Astrocyte of the spinal cord (primary cell): Measurements from ENCODE around the gene ADAMTSL1.

Source experiments
- DNase-seq: peaks from one replicate; pipeline ENCODE4 v3.0.0; 2011; ENCODE audit warnings: low read depth, low spot score
- H3K4me3 ChIP-seq: 2 replicates; pipeline ENCODE4 v1.5.1; 2011; ENCODE audit warnings: low read depth, mild to moderate bottlenecking, low read length, moderate library complexity
- in situ Hi-C: cut with HindIII; loops from 2 replicates; pipeline ENCODE4 v1.10.0; 2017; ENCODE audit warnings: low sequenced_read_pairs
- TF ChIP-seq, protein P1 (sequence below): IDR thresholded peaks from 2 replicates; pipeline ENCODE4 v1.5.1; 2012; ENCODE audit warnings: low read depth, mild to moderate bottlenecking, low read length, inconsistent platforms

ADAMTSL1 gene

DNA sequence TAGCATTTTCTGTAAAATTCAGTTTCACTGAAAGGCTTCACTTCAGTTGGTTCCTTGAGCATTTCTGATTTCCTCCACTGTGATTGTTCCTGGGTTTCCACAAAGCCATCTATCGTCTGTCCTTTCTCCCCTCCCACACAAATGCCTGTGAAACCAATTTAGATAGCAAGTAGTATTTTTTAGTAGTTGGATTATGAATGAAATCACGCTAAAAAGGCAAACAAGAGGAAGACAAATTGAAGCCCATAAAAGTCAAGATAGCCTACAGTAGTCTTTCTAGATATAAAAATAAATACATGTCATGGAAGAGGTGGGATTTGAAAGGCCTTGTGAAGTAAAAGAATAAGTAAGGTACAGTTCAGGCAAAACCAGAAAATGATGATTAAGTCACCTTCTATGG, 162.8 kb downstream of the ADAMTSL1 start:
- TF ChIP-seq, protein P1, sequence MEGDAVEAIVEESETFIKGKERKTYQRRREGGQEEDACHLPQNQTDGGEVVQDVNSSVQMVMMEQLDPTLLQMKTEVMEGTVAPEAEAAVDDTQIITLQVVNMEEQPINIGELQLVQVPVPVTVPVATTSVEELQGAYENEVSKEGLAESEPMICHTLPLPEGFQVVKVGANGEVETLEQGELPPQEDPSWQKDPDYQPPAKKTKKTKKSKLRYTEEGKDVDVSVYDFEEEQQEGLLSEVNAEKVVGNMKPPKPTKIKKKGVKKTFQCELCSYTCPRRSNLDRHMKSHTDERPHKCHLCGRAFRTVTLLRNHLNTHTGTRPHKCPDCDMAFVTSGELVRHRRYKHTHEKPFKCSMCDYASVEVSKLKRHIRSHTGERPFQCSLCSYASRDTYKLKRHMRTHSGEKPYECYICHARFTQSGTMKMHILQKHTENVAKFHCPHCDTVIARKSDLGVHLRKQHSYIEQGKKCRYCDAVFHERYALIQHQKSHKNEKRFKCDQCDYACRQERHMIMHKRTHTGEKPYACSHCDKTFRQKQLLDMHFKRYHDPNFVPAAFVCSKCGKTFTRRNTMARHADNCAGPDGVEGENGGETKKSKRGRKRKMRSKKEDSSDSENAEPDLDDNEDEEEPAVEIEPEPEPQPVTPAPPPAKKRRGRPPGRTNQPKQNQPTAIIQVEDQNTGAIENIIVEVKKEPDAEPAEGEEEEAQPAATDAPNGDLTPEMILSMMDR: no peak
- H3K4me3 ChIP-seq: no peak overlapping the region
- no peak for DNase-seq
- in situ Hi-C loops: no loop called here

DNA sequence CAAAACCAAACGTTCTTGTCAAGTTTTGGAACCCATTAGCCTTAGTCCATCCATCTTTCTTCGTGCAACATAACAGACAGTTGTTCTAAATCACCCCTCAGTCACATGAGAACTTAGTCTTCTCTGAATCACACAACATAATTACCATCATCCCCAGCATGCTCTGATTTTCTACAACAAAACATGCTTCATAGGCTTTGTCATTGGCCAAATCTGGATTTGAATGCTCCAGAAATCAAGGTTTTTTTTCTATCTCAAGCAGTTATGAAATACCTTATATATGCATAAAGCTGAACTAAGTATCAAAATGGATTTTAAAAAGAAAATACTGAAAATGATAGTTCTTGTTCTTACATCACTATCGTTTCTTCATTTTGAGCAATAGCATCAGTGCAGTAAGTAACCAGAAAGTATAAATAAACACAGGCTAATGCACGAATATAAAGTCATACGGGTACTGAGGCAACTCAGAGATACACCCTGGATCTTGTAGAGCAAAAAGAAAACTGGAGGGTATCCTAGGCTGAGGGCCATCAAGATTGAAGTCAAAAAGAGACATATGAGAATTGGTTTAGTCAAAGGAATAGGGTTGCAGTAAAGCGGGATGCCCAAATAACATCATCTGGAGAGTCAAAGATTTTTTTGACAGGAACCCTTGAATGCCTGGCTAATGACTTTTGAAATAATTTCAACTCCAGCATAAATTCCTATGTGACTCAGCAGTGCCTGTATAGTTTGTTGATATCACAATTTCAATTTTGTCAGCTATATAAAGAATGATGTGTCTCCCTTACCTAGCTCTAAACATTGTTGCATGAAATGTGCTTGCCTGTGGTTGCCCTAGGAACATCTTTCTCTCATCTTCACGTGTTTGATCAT, 164.7 kb downstream of the ADAMTSL1 start:
- in situ Hi-C loops: no loop called here
- DNase-seq: no peak
- no peak overlapping the region for H3K4me3 ChIP-seq
- TF ChIP-seq, protein P1: no peak

DNA sequence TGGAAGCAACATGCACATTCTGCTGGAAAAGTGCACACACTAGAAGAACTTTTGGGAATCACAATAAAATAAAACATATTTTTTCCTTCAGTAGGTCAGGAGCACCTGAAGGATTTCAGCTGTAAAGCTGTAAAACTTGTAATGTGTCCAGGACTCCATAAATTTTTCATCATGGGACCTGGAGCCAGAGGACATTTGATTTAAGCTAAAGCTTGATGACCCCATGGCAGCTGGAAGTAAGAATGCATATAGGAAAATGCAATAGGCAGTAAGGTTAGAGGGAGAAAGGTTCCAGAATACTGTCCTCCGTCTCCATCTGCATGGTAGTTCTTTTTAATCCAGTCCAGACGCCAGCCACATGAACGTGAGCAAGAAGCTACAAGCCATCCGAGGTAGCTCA, 166.0 kb downstream of the ADAMTSL1 start:
- TF ChIP-seq, protein P1: no peak
- no peak overlapping the region for H3K4me3 ChIP-seq
- in situ Hi-C loops: no loop called here
- no peak for DNase-seq

DNA sequence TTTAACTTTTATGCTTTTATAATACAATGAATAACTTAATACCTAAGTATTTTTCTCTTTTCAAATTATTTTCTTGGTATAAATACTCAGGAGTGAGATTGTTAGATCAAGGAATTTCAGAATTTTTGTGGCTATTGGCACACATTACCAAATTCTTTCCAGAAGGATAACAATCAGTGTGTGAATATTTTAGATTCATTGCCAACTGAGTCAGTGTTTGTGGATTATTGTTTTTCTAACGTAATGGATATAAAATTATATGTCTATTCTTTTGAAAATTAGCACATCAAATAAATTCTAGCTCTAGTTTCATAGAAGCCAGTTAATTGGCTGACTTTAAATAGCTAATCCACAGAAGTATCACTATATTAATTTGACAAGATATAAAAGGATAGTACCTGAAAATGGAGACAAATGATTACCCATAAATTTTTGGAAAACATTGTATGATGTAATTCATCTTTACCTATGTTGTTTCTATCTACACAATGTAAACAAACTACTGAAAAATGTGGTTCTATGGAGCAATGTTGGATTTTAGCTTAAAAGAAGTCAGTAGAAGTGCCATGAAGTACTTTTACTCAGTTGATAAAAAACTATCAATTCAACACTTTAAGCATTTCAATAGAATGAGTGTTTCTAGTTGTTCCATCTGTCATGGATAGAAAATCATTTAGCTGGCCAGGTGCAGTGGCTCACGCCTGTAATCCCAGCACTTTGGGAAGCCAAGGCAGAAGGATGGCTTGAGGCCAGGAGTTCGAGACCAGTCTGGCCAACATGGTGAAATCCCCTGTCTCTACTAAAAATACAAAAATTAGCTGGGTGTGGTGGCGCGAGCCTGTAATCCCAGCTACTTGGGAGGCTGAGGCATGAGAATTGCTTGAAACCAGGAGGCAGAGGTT, 185.1 kb downstream of the ADAMTSL1 start:
- in situ Hi-C loops: no loop called here
- TF ChIP-seq, protein P1: no peak
- DNase-seq: peak; percentile 72
- no peak overlapping the region for H3K4me3 ChIP-seq

DNA sequence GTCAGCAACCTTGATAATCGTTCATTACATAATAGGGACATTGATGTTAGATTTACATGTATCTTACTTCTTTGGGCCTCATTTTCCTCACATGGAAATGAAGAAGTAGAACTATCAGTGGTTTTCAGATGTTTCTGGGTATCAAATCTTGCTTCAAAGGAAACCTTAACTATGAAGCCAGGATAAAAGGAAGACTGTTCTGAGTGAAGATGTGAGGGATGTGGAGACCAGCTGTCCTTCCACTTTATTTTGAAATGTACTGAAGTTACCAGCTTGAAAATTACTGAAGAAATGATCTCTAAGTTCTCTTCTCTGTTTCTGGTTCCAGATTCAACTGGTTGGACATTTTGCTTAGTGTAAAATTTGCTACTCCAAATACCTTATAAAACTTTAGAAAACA, 186.0 kb downstream of the ADAMTSL1 start:
- in situ Hi-C loops: no loop called here
- DNase-seq: no peak
- TF ChIP-seq, protein P1: no peak

DNA sequence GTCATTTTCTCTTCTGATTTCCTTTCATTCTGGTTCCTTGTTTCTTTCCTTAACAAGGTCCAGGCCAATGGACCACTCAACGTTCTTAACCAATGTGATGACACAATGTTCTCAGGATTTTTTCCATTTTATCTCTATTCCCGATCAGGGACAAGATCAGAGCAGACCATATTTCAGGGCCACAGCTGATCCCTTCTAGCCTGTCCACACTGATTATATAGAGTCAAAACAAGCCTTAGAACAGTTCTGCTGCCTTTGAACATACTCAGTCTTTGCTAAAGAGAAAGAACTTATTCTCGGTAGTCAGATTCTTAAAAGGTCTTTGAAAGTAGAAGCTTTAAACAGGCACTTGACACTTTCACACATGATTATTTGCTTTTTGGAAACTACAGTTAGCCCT, 188.4 kb downstream of the ADAMTSL1 start:
- TF ChIP-seq, protein P1: no peak
- in situ Hi-C loops: no loop called here
- DNase-seq: no peak
- no peak overlapping the region for H3K4me3 ChIP-seq

More for the DNA sequence above, 186.0 kb downstream of the ADAMTSL1 start:
- no peak overlapping the region for H3K4me3 ChIP-seq
